Neural cell (in vitro differentiated cells): ENCODE data around the gene ATP8B1. TPM values are rescaled to one million over a fixed set of nuclear protein-coding genes. Genes with fewer than 3 reads are reported as not detected.

ENCODE experiments used
- H2AFZ ChIP-seq: fragments of 200-600, 300-800 bp; sonication (generic), shearing (Covaris generic); 2 replicates; pipeline ENCODE4 v1.6.0; 2014; ENCODE audit warnings: low read depth, mild to moderate bottlenecking, antibody characterized with exemption, low read length, moderate library complexity
- H3F3A ChIP-seq: fragments of 200-600 bp; shearing (Covaris generic); 2 replicates; pipeline ENCODE4 v1.6.1; 2016; ENCODE audit warnings: mild to moderate bottlenecking, moderate library complexity, mixed read lengths, antibody characterized with exemption, low read length; ENCODE audit not compliant: insufficient read depth, poor library complexity, severe bottlenecking
- H3K27ac ChIP-seq: fragments of 200-600, 300-800 bp; sonication (generic), shearing (Covaris generic); 2 replicates; pipeline ENCODE4 v1.5.1; 2014; ENCODE audit warnings: mild to moderate bottlenecking, low read length, moderate library complexity
- H3K27me3 ChIP-seq: fragments of 300-800, 200-600 bp; sonication (generic), shearing (Covaris generic); 2 replicates; pipeline ENCODE4 v1.6.0; 2014; ENCODE audit warnings: mild to moderate bottlenecking, low read depth, low read length, moderate library complexity; ENCODE audit not compliant: insufficient read depth
- H3K36me3 ChIP-seq: fragments of 300-800, 200-600 bp; sonication (generic), shearing (Covaris generic); 2 replicates; pipeline ENCODE4 v1.5.1; 2014; ENCODE audit warnings: mild to moderate bottlenecking, antibody characterized with exemption, low read length, moderate library complexity; ENCODE audit not compliant: insufficient read depth
- H3K4me2 ChIP-seq: fragments of 300-800, 200-600 bp; sonication (generic), shearing (Covaris generic); 2 replicates; pipeline ENCODE4 v1.6.0; 2014; ENCODE audit warnings: mild to moderate bottlenecking, low read length
- H3K4me3 ChIP-seq: fragments of 300-800, 200-600 bp; sonication (generic), shearing (Covaris generic); 2 replicates; pipeline ENCODE4 v1.5.1; 2014; ENCODE audit warnings: mild to moderate bottlenecking, low read length, moderate library complexity
- H3K79me2 ChIP-seq: fragments of 200-600 bp; shearing (Covaris generic); replicated peaks from 2 replicates; pipeline ENCODE4 v1.6.0; 2014; ENCODE audit warnings: mild to moderate bottlenecking, low read length, moderate library complexity; ENCODE audit not compliant: insufficient read depth
- H3K9ac ChIP-seq: fragments of 300-800, 200-600 bp; sonication (generic), shearing (Covaris generic); 2 replicates; pipeline ENCODE4 v1.6.1; 2016; ENCODE audit warnings: mild to moderate bottlenecking, low read length, mixed read lengths
- H3K9me2 ChIP-seq: fragments of 200-600 bp; shearing (Covaris generic); 2 replicates; pipeline ENCODE4 v1.6.1; 2016; ENCODE audit warnings: mild to moderate bottlenecking, low read length, mixed read lengths; ENCODE audit not compliant: insufficient read depth
- H3K9me3 ChIP-seq: fragments of 200-600, 300-800 bp; sonication (generic), shearing (Covaris generic); 2 replicates; pipeline ENCODE4 v1.6.1; 2016; ENCODE audit warnings: mild to moderate bottlenecking, mixed run types, low read length, moderate library complexity, mixed read lengths
- H4K20me1 ChIP-seq: fragments of 200-600 bp; shearing (Covaris generic); 2 replicates; pipeline ENCODE4 v1.6.1; 2016; ENCODE audit warnings: mild to moderate bottlenecking, mixed run types; ENCODE audit not compliant: insufficient read depth
- CTCF ChIP-seq: fragments of 450-650 bp; IDR thresholded peaks from 2 replicates; pipeline ENCODE4 v1.5.1; 2014; ENCODE audit warnings: antibody characterized with exemption, mild to moderate bottlenecking, moderate library complexity; ENCODE audit not compliant: poor library complexity, severe bottlenecking
- EP300 ChIP-seq: fragments of 450-650 bp; conservative IDR thresholded peaks from 2 replicates; pipeline ENCODE4 v1.6.1; 2014; ENCODE audit warnings: antibody characterized with exemption, mild to moderate bottlenecking, moderate library complexity; ENCODE audit not compliant: poor library complexity, severe bottlenecking
- EZH2 ChIP-seq: fragments of 200-600, 300-800 bp; shearing (Covaris generic), sonication (generic); IDR thresholded peaks from 2 replicates; pipeline ENCODE4 v1.6.1; 2014; ENCODE audit warnings: antibody characterized with exemption, low read length, borderline replicate concordance, mild to moderate bottlenecking; ENCODE audit not compliant: insufficient read depth, poor library complexity, severe bottlenecking
- MXI1 ChIP-seq: fragments of 450-650 bp; conservative IDR thresholded peaks from 2 replicates; pipeline ENCODE4 v1.6.1; 2014; ENCODE audit warnings: antibody characterized with exemption, mild to moderate bottlenecking; ENCODE audit not compliant: poor library complexity, severe bottlenecking
- POLR2AphosphoS5 ChIP-seq: IDR thresholded peaks from 2 replicates; pipeline ENCODE4 v1.6.1; 2012
- RAD21 ChIP-seq: fragments of 450-650 bp; conservative IDR thresholded peaks from 2 replicates; pipeline ENCODE4 v1.6.1; 2014; ENCODE audit warnings: antibody characterized with exemption, mild to moderate bottlenecking, moderate library complexity
- REST ChIP-seq: IDR thresholded peaks from 2 replicates; pipeline ENCODE4 v1.6.1; 2012; ENCODE audit warnings: borderline replicate concordance
- SMC3 ChIP-seq: fragments of 450-650 bp; conservative IDR thresholded peaks from 2 replicates; pipeline ENCODE4 v1.6.1; 2014; ENCODE audit warnings: antibody characterized with exemption, mild to moderate bottlenecking, moderate library complexity; ENCODE audit not compliant: poor library complexity
- TAF1 ChIP-seq: IDR thresholded peaks from 2 replicates; pipeline ENCODE4 v1.6.1; 2012; ENCODE audit warnings: low read depth
- polyA plus RNA-seq: library from polyadenylated mRNA; depleted of rRNA; stranded (reverse); fragments of >200 nt; gene quantifications from 2 replicates; pipeline ENCODE4 v1.2.3, GENCODE V29; 2014

The ATP8B1 gene
- polyA plus RNA-seq, 1 donor from 2014 or later: not detected

- H3F3A ChIP-seq: no peaks in the 10 kb centered on the region
- H3K27me3 ChIP-seq: no peaks in the 10 kb centered on the region
Measured at GRCh38 chr18:57844319-57844718, 41.2 kb upstream of the ATP8B1 start.

GRCh38 chr18:57843386-57843785 is 40.3 kb upstream of the ATP8B1 start:
- no peak overlapping the region for H2AFZ ChIP-seq
- no peaks in the 10 kb centered on the region for H3K79me2 ChIP-seq
- no peaks in the 10 kb centered on the region for H3K9me2 ChIP-seq
- H3K27me3 ChIP-seq: no peaks in the 10 kb centered on the region
- H3K9ac ChIP-seq: no peak overlapping the region
- no peaks in the 10 kb centered on the region for H3K36me3 ChIP-seq
- no peak overlapping the region for H3K4me2 ChIP-seq
- no peaks in the 10 kb centered on the region for H3F3A ChIP-seq
- no peaks in the 10 kb centered on the region for H4K20me1 ChIP-seq
- no peak overlapping the region for H3K4me3 ChIP-seq
- no peak overlapping the region for H3K27ac ChIP-seq
- no peak for TF ChIP-seq EP300
- TF ChIP-seq TAF1: no peak
- no peaks in the 10 kb centered on the region for H3K9me3 ChIP-seq

More at GRCh38 chr18:57844319-57844718, 41.2 kb upstream of the ATP8B1 start:
- Histone ChIP-seq H3K9me3 (no peaks in the 10 kb centered on the region), H3K4me2 (no peak overlapping the region), H3K9me2 (no peaks in the 10 kb centered on the region), H3K79me2 (no peaks in the 10 kb centered on the region), H3K4me3 (no peak overlapping the region), H3K36me3 (no peaks in the 10 kb centered on the region), H3K9ac (no peak overlapping the region), H2AFZ (no peak overlapping the region), H3K27ac (no peak overlapping the region), H4K20me1 (no peaks in the 10 kb centered on the region)
- TF ChIP-seq REST (no peak), TAF1 (no peak), EP300 (no peak), RAD21 (no peak)

- Histone ChIP-seq H2AFZ (no peak overlapping the region), H3K27me3 (no peaks in the 10 kb centered on the region), H3K9me3 (no peaks in the 10 kb centered on the region), H4K20me1 (no peaks in the 10 kb centered on the region), H3F3A (no peaks in the 10 kb centered on the region), H3K4me3 (no peak overlapping the region), H3K9ac (no peak overlapping the region), H3K27ac (no peak overlapping the region), H3K36me3 (no peaks in the 10 kb centered on the region), H3K4me2 (no peak overlapping the region), H3K9me2 (no peaks in the 10 kb centered on the region), H3K79me2 (no peaks in the 10 kb centered on the region)
- no peak for TF ChIP-seq TAF1
- TF ChIP-seq POLR2AphosphoS5: no peak
- TF ChIP-seq MXI1: no peak
- no peak for TF ChIP-seq REST
- no peak for TF ChIP-seq RAD21
- no peak for TF ChIP-seq EZH2
- TF ChIP-seq CTCF: no peak
- TF ChIP-seq SMC3: no peak
- TF ChIP-seq EP300: no peak
Measured at GRCh38 chr18:57841568-57841967, 38.5 kb upstream of the ATP8B1 start.
